Left ventricle myocardium inferior (tissue), 1 donor: ENCODE results near the gene CKAP4. TPM values are rescaled to one million over a fixed set of nuclear protein-coding genes. Genes with fewer than 3 reads are reported as not detected.

ENCODE experiments used
- DNase-seq: peaks from one replicate; pipeline ENCODE4 v3.0.0-alpha.2; 2020
- H3K27ac ChIP-seq: fragments of 200-600 bp; replicated peaks from 2 replicates; pipeline ENCODE4 v1.8.0; 2021
- H3K27me3 ChIP-seq: fragments of 200-600 bp; 2 replicates; pipeline ENCODE4 v1.8.0; 2021; ENCODE audit warnings: low read depth
- H3K36me3 ChIP-seq: fragments of 200-600 bp; 2 replicates; pipeline ENCODE4 v1.8.0; 2021
- H3K4me1 ChIP-seq: fragments of 200-600 bp; 2 replicates; pipeline ENCODE4 v1.8.0; 2021
- H3K4me3 ChIP-seq: fragments of 200-600 bp; 2 replicates; pipeline ENCODE4 v1.8.0; 2021; ENCODE audit warnings: mild to moderate bottlenecking, moderate library complexity
- H3K9me3 ChIP-seq: fragments of 200-600 bp; replicated peaks from 2 replicates; pipeline ENCODE4 v1.8.0; 2021
- CTCF ChIP-seq: fragments of 200-600 bp; IDR thresholded peaks from 2 replicates; pipeline ENCODE4 v1.8.0; 2021; ENCODE audit warnings: antibody characterized with exemption, mild to moderate bottlenecking, borderline replicate concordance
- intact Hi-C: fragments of 100-400 bp; cut with micrococcal nuclease; formaldehyde crosslinking; loops from one replicate; pipeline ENCODE4 v1.11.0; 2022
- total RNA-seq: library from RNA; stranded (reverse); fragmentation: NEBNext Ultra II Directional; extraction: Animal tissue kit (Norgen Biotek cat#: 25700); gene quantifications from one replicate; pipeline ENCODE4 v1.2.1, GENCODE V29; 2021
- donor health status: DM: no; HTN: yes; CAD: no; lungs with severe emphysema.

Gene CKAP4
- total RNA-seq, 1 donor from 2014 or later, result 51.8 TPM

GRCh38 chr12:106194351-106194750, 53.5 kb downstream of the CKAP4 start:
- intact Hi-C loops, result no loop called here
- H3K27me3 ChIP-seq, result no peaks in the 10 kb centered on the region
- H3K27ac ChIP-seq, result no peak overlapping the region
- peaks cover 19% of the 10 kb centered on the region for H3K4me1 ChIP-seq
- no peaks in the 10 kb centered on the region for H3K9me3 ChIP-seq
- no peak overlapping the region for H3K4me3 ChIP-seq
- DNase-seq, result no peak
- TF ChIP-seq CTCF, result no peak
- H3K36me3 ChIP-seq, result no peaks in the 10 kb centered on the region

- Histone ChIP-seq H3K36me3 (no peaks in the 10 kb centered on the region), H3K4me3 (no peak overlapping the region), H3K4me1 (peaks cover 19% of the 10 kb centered on the region), H3K9me3 (no peaks in the 10 kb centered on the region), H3K27ac (no peak overlapping the region), H3K27me3 (no peaks in the 10 kb centered on the region)
- intact Hi-C loops, result no loop called here
- no peak for DNase-seq
- no peak for TF ChIP-seq CTCF
Measured at GRCh38 chr12:106193394-106194215, 54.2 kb downstream of the CKAP4 start.

- Histone ChIP-seq H3K4me3 (no peak overlapping the region), H3K27me3 (no peaks in the 10 kb centered on the region), H3K27ac (no peak overlapping the region), H3K9me3 (no peaks in the 10 kb centered on the region), H3K36me3 (no peaks in the 10 kb centered on the region), H3K4me1 (peaks cover 19% of the 10 kb centered on the region)
- no peak for DNase-seq
- no peak for TF ChIP-seq CTCF
- intact Hi-C loops, result no loop called here
Measured at GRCh38 chr12:106192659-106193393, 55.0 kb downstream of the CKAP4 start.

GRCh38 chr12:106190581-106190980, 57.2 kb downstream of the CKAP4 start:
- Histone ChIP-seq H3K36me3 (no peaks in the 10 kb centered on the region), H3K4me3 (no peak overlapping the region), H3K9me3 (no peaks in the 10 kb centered on the region), H3K4me1 (peaks cover 18% of the 10 kb centered on the region), H3K27me3 (no peaks in the 10 kb centered on the region), H3K27ac (no peak overlapping the region)
- DNase-seq, result no peak
- TF ChIP-seq CTCF, result no peak
- intact Hi-C loops, result no loop called here

GRCh38 chr12:106189341-106189740, 58.5 kb downstream of the CKAP4 start:
- DNase-seq, result no peak
- no peaks in the 10 kb centered on the region for H3K9me3 ChIP-seq
- intact Hi-C loops, result no loop called here
- no peak overlapping the region for H3K4me3 ChIP-seq
- no peak for TF ChIP-seq CTCF
- peaks cover 9% of the 10 kb centered on the region for H3K4me1 ChIP-seq
- H3K27ac ChIP-seq, result no peak overlapping the region
- no peaks in the 10 kb centered on the region for H3K36me3 ChIP-seq
- H3K27me3 ChIP-seq, result no peaks in the 10 kb centered on the region
